Right lobe of liver (tissue), 6 donors: ENCODE results near the gene REXO4. TPM values are rescaled to one million over a fixed set of nuclear protein-coding genes. Genes with fewer than 3 reads are reported as not detected.
A peak's percentile ranks its signal among the peaks of the same experiment; 100 is the strongest.

Source experiments
- ATAC-seq, 4 donors: fragments of 200-7000 bp; cut with Tn5 transposase; one replicate each; pipeline ENCODE4 v1.9.1; 2020; ENCODE audit warnings: mild to moderate bottlenecking in 4 of 4, moderate library complexity in 4 of 4
- DNase-seq, 3 donors: peaks; one replicate each; pipeline ENCODE4 v3.0.0-alpha.2; 2020
- H3K27ac ChIP-seq, 3 donors: fragments of 200-600 bp; one replicate each; pipeline ENCODE4 v1.8.0; 2022
- H3K27me3 ChIP-seq, 2 donors: fragments of 200-600 bp; one replicate each; pipeline ENCODE4 v1.8.0; 2022
- H3K36me3 ChIP-seq, 4 donors: fragments of 200-600 bp; sonication (generic) in 1 of 4; one replicate each; pipeline versions ENCODE4 v1.5.1 to v1.8.0; 2017 to 2022; ENCODE audit warnings: control low read depth in 1 of 4
- H3K4me1 ChIP-seq, 4 donors: fragments of 200-600 bp; sonication (generic) in 1 of 4; one replicate each; pipeline versions ENCODE4 v1.5.1 to v1.8.0; 2017 to 2022; ENCODE audit warnings: control low read depth in 1 of 4
- H3K4me3 ChIP-seq, 3 donors: fragments of 200-600 bp; one replicate each; pipeline ENCODE4 v1.8.0; 2022
- H3K9me3 ChIP-seq, 4 donors: fragments of 200-600 bp; sonication (generic) in 1 of 4; one replicate each; pipeline versions ENCODE4 v1.5.1 to v1.8.0; 2017 to 2022; ENCODE audit warnings: control low read depth in 1 of 4
- POLR2A ChIP-seq: fragments of 450-650 bp; IDR thresholded peaks from one replicate; pipeline ENCODE4 v1.6.1; 2017; ENCODE audit warnings: antibody characterized with exemption, mild to moderate bottlenecking
- WGBS: methylation state at CpG from one replicate; pipeline ENCODE4 v1.1.6; 2018; ENCODE audit warnings: low coverage, low lambda C conversion rate; ENCODE audit not compliant: insufficient coverage; ENCODE audit errors: missing lambda C conversion rate; 5-methylcytosine and 5-hydroxymethylcytosine counted together
- intact Hi-C, 2 donors: fragments of 100-400 bp; cut with DNase I; formaldehyde crosslinking; loops; one replicate each; pipeline versions ENCODE4 v1.11.2 to v1.14.1; 2022
- total RNA-seq, 6 experiments: library from RNA; depleted of rRNA in 2 of 6; stranded (reverse); fragments of >200 nt in 2 of 6; fragmentation: NEBNext Ultra II Directional in 3 of 6; extraction: Animal tissue kit (Norgen Biotek cat#: 25700) in 3 of 6; gene quantifications; one replicate each; pipeline versions ENCODE4 v1.1.0 to v1.2.4, GENCODE V29; 2016 to 2023
- TF ChIP-seq, protein P1 (sequence below), 4 donors: fragments of 200-600 bp in 3 of 4; fragments of 450-650 bp in 1 of 4; IDR thresholded peaks; one replicate each; pipeline versions ENCODE4 v1.5.1 to v1.8.0; 2016 to 2022; ENCODE audit warnings: antibody characterized with exemption in 4 of 4, mild to moderate bottlenecking in 2 of 4
- donor health status: DM: no; HTN: yes; CAD: no.
- donor health status: DM: no; HTN: no; CAD: no.
- donor health status: DM: no; HTN: no; CAD: no.
- donor health status: DM: no; HTN: yes; CAD: no.
- donor health status: DM: no; HTN: yes; CAD: no.

The REXO4 gene
- total RNA-seq, 6 experiments from 2014 or later, result 9.5 to 19.9 (median 12.0) TPM

GRCh38 chr9:133375724-133376654 lies 41.8 kb downstream of the REXO4 start, which contains the start of the genes STKLD1 and SURF4:
STKLD1 (plus strand) TSS chr9:133376366; CDS start chr9:133376474, 108 bp downstream.
SURF4 (minus strand) TSS chr9:133376060; CDS start chr9:133375969, 91 bp downstream.
- TF ChIP-seq, protein P1, sequence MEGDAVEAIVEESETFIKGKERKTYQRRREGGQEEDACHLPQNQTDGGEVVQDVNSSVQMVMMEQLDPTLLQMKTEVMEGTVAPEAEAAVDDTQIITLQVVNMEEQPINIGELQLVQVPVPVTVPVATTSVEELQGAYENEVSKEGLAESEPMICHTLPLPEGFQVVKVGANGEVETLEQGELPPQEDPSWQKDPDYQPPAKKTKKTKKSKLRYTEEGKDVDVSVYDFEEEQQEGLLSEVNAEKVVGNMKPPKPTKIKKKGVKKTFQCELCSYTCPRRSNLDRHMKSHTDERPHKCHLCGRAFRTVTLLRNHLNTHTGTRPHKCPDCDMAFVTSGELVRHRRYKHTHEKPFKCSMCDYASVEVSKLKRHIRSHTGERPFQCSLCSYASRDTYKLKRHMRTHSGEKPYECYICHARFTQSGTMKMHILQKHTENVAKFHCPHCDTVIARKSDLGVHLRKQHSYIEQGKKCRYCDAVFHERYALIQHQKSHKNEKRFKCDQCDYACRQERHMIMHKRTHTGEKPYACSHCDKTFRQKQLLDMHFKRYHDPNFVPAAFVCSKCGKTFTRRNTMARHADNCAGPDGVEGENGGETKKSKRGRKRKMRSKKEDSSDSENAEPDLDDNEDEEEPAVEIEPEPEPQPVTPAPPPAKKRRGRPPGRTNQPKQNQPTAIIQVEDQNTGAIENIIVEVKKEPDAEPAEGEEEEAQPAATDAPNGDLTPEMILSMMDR (IDR thresholded peaks at IDR 0.05), result no peak
- TF ChIP-seq POLR2A, result peak; percentile 96
- Histone ChIP-seq H3K27ac (peak within 1 kb of the TSS; percentile 96 to 99 (median 98)), H3K4me1 (peaks cover 0 to 41% (median 19%) of the 10 kb centered on the region in 4 donors), H3K27me3 (no peaks in the 10 kb centered on the region), H3K4me3 (peak within 1 kb of the TSS; percentile 98 to 99 (median 99)), H3K36me3 (peaks cover 0 to 5% (median 2%) of the 10 kb centered on the region in 4 donors), H3K9me3 (no peaks in the 10 kb centered on the region)
- ATAC-seq, result peak; percentile 92 to 96 (median 94)
- no CpG with 5 or more reads among the region's 120 CpGs for WGBS
- intact Hi-C loops, result no loop called here
- peak; percentile 98 for DNase-seq

- DNase-seq, result peak in 2 of 3 donors; percentile 74 to 81
- WGBS, result 0% methylated on average over 3 of the region's 39 CpGs
- intact Hi-C loops, result no loop called here
Measured at GRCh38 chr9:133375116-133375723, 42.6 kb downstream of the REXO4 start.

DNA sequence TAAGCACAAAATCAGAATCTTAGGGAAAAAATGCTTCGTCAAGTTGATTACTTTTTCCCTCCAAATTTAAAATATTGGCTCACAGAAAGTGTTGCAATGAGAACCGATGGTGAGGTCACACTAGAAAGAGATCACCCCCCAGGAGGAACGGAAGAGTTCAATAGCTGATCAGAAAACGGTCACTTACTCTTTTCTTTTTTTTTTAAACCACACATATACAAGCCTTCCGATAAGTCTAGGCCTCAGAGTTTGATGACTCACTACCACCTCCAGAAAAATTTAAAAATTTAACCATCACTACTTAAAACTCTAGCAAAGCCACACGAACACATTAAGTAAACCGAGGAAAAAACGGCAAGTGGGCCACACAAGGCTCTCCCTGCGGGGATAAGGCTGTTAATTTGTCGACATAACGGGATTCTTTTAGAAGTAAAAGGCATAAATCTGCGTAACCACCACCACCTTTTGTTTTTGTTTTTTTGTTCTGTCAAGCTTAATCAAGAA lies 43.1 kb downstream of the REXO4 start:
- no peak for DNase-seq
- TF ChIP-seq, protein P1 (IDR thresholded peaks at IDR 0.05), result no peak
- TF ChIP-seq POLR2A, result no peak
- Histone ChIP-seq H3K4me3 (peak overlapping the region; percentile 98 to 99 (median 99)), H3K27me3 (no peaks in the 10 kb centered on the region), H3K9me3 (no peaks in the 10 kb centered on the region), H3K27ac (peak overlapping the region; percentile 96 to 99 (median 98)), H3K4me1 (peaks cover 0 to 52% (median 25%) of the 10 kb centered on the region in 4 donors), H3K36me3 (peaks cover 0 to 12% (median 2%) of the 10 kb centered on the region in 4 donors)
- ATAC-seq, result peak in 1 of 4 donors; percentile 8
- intact Hi-C loops, result no loop called here
- WGBS, result 2% methylated on average over 12 of the region's 12 CpGs

More at GRCh38 chr9:133375116-133375723, 42.6 kb downstream of the REXO4 start:
- Histone ChIP-seq H3K4me3 (peak overlapping the region; percentile 98 to 99 (median 99)), H3K27me3 (no peaks in the 10 kb centered on the region), H3K4me1 (peaks cover 0 to 47% (median 23%) of the 10 kb centered on the region in 4 donors), H3K36me3 (peaks cover 0 to 8% (median 2%) of the 10 kb centered on the region in 4 donors), H3K9me3 (no peaks in the 10 kb centered on the region), H3K27ac (peak overlapping the region; percentile 96 to 99 (median 98))
- peak; percentile 41 to 59 (median 52) for ATAC-seq
- TF ChIP-seq, protein P1 (IDR thresholded peaks at IDR 0.05), result no peak
- TF ChIP-seq POLR2A, result peak; percentile 26

DNA sequence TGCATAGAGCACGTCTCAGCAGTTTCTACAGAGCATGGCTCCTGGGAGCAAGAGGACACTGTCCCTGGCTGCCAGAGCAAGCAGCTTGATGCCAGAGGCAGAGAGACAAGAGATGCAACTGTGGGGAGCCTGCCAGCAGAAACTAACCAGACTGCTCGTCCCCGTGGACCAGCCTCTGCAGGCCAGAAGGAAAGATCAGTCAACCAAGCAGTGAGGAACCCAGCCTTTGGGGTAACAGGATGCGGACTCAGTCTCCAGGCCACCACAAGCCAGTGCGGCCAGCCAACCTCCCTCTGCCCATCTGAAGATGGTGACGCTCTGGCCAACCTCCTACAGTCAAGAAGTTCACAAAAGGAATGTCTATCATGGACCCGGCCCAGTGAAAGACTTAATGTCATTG lies 45.7 kb downstream of the REXO4 start:
- no peaks in the 10 kb centered on the region for H3K9me3 ChIP-seq
- TF ChIP-seq, protein P1 (IDR thresholded peaks at IDR 0.05), result no peak
- TF ChIP-seq POLR2A, result no peak
- no peaks in the 10 kb centered on the region for H3K27me3 ChIP-seq
- WGBS, result 10% methylated on average over 1 of the region's 7 CpGs
- peak in 1 of 4 donors; percentile 3 for ATAC-seq
- intact Hi-C loops, result no loop called here
- H3K4me1 ChIP-seq, result peaks cover 0 to 73% (median 36%) of the 10 kb centered on the region in 4 donors
- H3K4me3 ChIP-seq, result no peak overlapping the region
- H3K27ac ChIP-seq, result peak overlapping the region in 1 of 3 donors; percentile 65
- DNase-seq, result peak in 2 of 3 donors; percentile 76 to 83
- H3K36me3 ChIP-seq, result peaks cover 0 to 15% (median 6%) of the 10 kb centered on the region in 4 donors
